Measurements from ENCODE around the gene SLC7A14.

SLC7A14 gene

DNA sequence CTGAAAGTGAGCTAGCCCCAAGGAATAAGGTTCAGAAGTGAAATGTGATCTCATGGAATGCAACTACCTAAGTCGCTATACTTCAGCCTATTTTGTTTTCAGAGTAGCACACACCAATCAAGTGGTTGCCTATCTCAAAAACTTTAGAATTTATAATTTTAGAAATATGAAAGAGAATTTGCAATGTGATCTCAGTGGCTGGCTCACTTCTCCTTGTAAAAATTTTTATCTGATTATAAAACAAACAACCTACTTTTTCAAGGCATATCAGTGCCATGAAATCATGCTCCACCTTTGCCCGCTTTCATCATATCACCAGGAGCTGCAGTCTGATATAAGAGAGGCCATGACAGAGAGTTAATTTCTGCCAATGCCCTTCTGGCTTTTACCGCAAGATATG lies 119.9 kb downstream of the SLC7A14 start:
- Histone ChIP-seq H4K20me1 (ENCODE audit: insufficient read depth, low read length) (no peaks in the 10 kb centered on the region), H3K27me3 (replicated peaks; ENCODE audit: insufficient read depth, low read length) (no peaks in the 10 kb centered on the region), H3K27ac (ENCODE audit: low read length) (no peak overlapping the region), H3K79me2 (ENCODE audit: low read length) (no peaks in the 10 kb centered on the region), H3K4me2 (ENCODE audit: low read depth, low read length) (no peak overlapping the region), H3K9me3 (replicated peaks; ENCODE audit: insufficient read depth, low read length) (no peaks in the 10 kb centered on the region), H3K36me3 (replicated peaks; ENCODE audit: insufficient read depth, low read length) (no peaks in the 10 kb centered on the region), H3K9ac (ENCODE audit: low read length) (no peak overlapping the region), H3K9me2 (replicated peaks; ENCODE audit: insufficient read depth, low read length) (no peaks in the 10 kb centered on the region), H3F3A (ENCODE audit: insufficient read depth, low read length) (no peaks in the 10 kb centered on the region), H2AFZ (ENCODE audit: low read length) (no peak overlapping the region), H3K4me1 (ENCODE audit: low read length) (no peaks in the 10 kb centered on the region), H3K4me3 (ENCODE audit: low read length) (no peak overlapping the region)
- TF ChIP-seq EZH2 (optimal IDR thresholded peaks at IDR 0.05; ENCODE audit: low read depth, low read length) = no peak
- no peak for TF ChIP-seq CTCF (IDR thresholded peaks at IDR 0.05; ENCODE audit: low read length)
- no peak for TF ChIP-seq EZH2phosphoT487 (IDR thresholded peaks at IDR 0.05; ENCODE audit: low read length)
- no peak for DNase-seq

DNA sequence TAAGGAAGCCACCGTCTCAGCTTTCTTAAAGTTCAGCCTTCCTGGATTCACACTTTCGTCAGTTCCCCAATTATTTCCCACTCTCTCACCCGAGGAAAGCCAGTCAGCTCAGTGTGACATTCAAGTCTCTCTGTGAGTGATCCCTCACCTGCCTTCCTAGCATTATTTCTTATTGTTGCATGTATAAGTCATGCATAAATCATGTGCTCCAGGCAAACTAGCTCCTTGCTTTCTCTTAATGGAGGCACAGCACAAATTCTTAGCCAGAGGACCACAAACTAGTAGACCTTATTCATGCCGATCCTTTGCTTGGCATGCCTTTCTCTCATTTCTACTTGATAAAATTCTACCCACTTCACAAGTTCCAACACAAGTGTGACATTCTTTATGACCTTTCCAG lies 122.9 kb downstream of the SLC7A14 start:
- H3K4me3 ChIP-seq (ENCODE audit: low read length) = no peak overlapping the region
- no peaks in the 10 kb centered on the region for H3K9me2 ChIP-seq (replicated peaks; ENCODE audit: insufficient read depth, low read length)
- no peak overlapping the region for H3K4me2 ChIP-seq (ENCODE audit: low read depth, low read length)
- no peak overlapping the region for H2AFZ ChIP-seq (ENCODE audit: low read length)
- H3K4me1 ChIP-seq (ENCODE audit: low read length) = no peaks in the 10 kb centered on the region
- no peaks in the 10 kb centered on the region for H4K20me1 ChIP-seq (ENCODE audit: insufficient read depth, low read length)
- no peak overlapping the region for H3K27ac ChIP-seq (ENCODE audit: low read length)
- H3K36me3 ChIP-seq (replicated peaks; ENCODE audit: insufficient read depth, low read length) = no peaks in the 10 kb centered on the region
- no peaks in the 10 kb centered on the region for H3F3A ChIP-seq (ENCODE audit: insufficient read depth, low read length)
- no peaks in the 10 kb centered on the region for H3K27me3 ChIP-seq (replicated peaks; ENCODE audit: insufficient read depth, low read length)
- DNase-seq = no peak
- TF ChIP-seq CTCF (IDR thresholded peaks at IDR 0.05; ENCODE audit: low read length) = no peak
- no peak for TF ChIP-seq EZH2phosphoT487 (IDR thresholded peaks at IDR 0.05; ENCODE audit: low read length)
- no peak for TF ChIP-seq EZH2 (optimal IDR thresholded peaks at IDR 0.05; ENCODE audit: low read depth, low read length)
- H3K79me2 ChIP-seq (ENCODE audit: low read length) = no peaks in the 10 kb centered on the region
- no peaks in the 10 kb centered on the region for H3K9me3 ChIP-seq (replicated peaks; ENCODE audit: insufficient read depth, low read length)
- H3K9ac ChIP-seq (ENCODE audit: low read length) = no peak overlapping the region

DNA sequence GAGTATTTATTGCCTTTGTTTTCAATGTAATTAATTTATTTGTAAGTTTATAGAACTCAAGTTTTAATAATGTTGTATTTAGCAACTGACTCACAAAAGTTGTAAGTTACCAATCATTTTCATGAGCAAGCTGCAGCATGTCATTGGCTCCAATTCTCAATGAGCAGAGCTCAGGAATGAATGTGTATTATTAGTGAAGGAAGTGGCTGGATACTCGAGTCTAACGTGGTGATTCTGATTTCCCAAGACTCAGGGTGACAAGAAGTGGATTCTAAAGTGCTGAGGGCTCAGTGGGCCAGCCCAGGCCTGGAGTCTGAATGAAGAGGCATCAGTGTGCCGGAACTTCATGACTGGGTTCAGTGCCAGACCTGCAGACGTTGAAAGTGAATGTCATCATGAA lies 127.6 kb downstream of the SLC7A14 start:
- no peak for DNase-seq
- H2AFZ ChIP-seq (ENCODE audit: low read length) = no peak overlapping the region
- no peaks in the 10 kb centered on the region for H3K36me3 ChIP-seq (replicated peaks; ENCODE audit: insufficient read depth, low read length)

More for the DNA sequence above, 127.6 kb downstream of the SLC7A14 start:
- Histone ChIP-seq H3K9me2 (replicated peaks; ENCODE audit: insufficient read depth, low read length) (no peaks in the 10 kb centered on the region), H3K27me3 (replicated peaks; ENCODE audit: insufficient read depth, low read length) (no peaks in the 10 kb centered on the region), H4K20me1 (ENCODE audit: insufficient read depth, low read length) (no peaks in the 10 kb centered on the region), H3K9ac (ENCODE audit: low read length) (no peak overlapping the region), H3K4me3 (ENCODE audit: low read length) (no peak overlapping the region), H3F3A (ENCODE audit: insufficient read depth, low read length) (no peaks in the 10 kb centered on the region), H3K4me1 (ENCODE audit: low read length) (no peaks in the 10 kb centered on the region), H3K79me2 (ENCODE audit: low read length) (no peaks in the 10 kb centered on the region), H3K9me3 (replicated peaks; ENCODE audit: insufficient read depth, low read length) (no peaks in the 10 kb centered on the region), H3K4me2 (ENCODE audit: low read depth, low read length) (no peak overlapping the region), H3K27ac (ENCODE audit: low read length) (no peak overlapping the region)
- TF ChIP-seq CTCF (IDR thresholded peaks at IDR 0.05; ENCODE audit: low read length) = no peak
- no peak for TF ChIP-seq EZH2phosphoT487 (IDR thresholded peaks at IDR 0.05; ENCODE audit: low read length)
- no peak for TF ChIP-seq EZH2 (optimal IDR thresholded peaks at IDR 0.05; ENCODE audit: low read depth, low read length)
